GM18519 (cell line): Measurements from ENCODE around the gene FAM117B.
"Not testable (repeated sequence)": the region's sequence is repeated elsewhere in the genome, so short reads cannot be mapped to it uniquely, and the experiment has no call there.

Experiments
- ATAC-seq: cut with Tn5 transposase; IDR thresholded peaks from one replicate; pipeline ENCODE4 v1.9.1; 2021; ENCODE audit warnings: mild to moderate bottlenecking, moderate library complexity; ENCODE audit not compliant: unreplicated experiment, low FRiP score

Gene FAM117B

DNA sequence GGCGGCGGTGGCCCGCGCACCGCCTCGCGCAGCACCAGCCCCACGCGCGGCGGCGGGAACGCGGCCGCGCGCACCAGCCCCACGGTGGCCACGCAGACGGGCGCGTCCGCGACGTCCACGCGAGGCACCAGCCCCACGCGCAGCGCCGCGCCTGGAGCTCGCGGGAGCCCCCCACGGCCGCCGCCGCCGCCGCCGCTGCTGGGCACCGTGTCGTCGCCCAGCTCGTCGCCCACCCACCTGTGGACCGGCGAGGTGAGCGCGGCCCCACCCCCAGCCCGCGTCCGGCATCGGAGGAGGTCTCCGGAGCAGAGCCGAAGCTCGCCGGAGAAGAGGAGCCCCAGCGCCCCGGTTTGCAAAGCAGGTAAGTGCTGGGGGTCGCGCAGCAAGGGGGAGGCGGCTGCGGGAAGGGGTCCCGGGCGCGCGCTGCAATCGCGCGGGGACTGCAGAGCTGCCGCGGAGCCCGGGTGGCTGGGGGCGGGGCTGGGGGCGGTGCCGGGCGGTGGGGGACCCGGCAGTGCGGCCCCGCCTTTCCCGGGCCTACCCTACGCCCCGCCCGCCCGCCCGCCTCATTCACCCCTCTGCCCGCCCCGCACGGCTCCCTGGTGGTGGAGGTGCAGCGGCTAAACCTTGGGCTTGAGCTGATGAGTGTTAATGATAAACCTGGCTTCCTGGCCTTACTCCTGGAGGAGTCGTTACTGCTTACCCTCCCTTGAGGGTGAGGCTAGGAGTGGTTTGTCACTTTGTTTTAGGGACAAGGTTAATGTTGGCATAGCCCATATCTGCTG is 851 bp downstream of the FAM117B start:
- peak; percentile 37 for ATAC-seq

DNA sequence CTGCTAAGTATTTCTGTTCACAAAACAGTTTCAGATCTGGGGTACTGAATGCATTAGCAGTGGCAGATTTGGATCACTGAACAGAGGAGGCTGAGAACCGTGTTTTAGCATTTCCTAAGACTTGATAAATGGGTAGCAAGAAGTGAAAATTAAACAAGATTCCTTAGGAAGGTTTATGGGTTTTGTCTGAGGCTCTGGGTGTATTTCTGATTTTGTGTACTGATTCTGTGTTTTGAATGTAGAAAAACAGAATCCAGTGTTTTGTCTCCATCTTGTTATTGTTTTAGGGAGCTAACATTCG is 1.4 kb downstream of the FAM117B start:
- no peak for ATAC-seq

DNA sequence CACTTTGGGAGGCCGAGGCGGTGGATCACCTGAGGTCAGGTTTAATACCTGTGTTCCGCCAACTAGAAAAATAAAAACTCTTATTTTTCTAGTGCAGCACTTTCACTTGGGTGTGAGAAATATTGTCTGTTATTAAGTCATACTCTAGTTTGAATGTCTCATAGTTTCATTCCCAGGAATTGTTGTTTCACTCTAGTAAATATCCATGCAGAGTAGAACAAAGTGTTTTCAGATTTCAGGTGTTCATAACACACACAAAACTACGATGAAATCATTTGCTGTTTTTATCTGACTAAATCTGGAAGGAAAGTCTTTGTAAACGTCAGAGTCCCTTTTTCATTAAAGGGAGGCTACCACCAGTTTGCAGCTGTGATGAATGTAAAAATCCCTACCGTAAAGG is 4.0 kb downstream of the FAM117B start:
- no peak for ATAC-seq

DNA sequence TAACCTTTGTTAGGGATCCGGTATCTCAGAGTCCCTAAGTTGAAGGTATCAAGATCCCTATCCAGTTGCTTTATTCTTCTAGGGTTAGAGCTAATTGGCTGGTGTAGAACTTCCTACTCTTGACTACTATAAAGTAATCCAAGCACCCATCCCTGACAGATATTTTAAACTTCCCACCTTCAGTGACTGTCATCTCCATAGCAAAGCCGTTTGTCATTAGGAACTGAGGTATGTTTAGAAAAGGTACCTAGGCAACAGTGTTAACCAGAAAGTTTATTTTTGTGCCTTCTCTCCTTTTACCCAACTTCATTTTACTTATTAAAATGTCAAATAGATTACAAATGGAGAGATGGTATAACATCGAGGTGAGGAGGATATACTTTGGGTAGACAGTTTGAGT is 4.5 kb downstream of the FAM117B start:
- ATAC-seq: no peak

DNA sequence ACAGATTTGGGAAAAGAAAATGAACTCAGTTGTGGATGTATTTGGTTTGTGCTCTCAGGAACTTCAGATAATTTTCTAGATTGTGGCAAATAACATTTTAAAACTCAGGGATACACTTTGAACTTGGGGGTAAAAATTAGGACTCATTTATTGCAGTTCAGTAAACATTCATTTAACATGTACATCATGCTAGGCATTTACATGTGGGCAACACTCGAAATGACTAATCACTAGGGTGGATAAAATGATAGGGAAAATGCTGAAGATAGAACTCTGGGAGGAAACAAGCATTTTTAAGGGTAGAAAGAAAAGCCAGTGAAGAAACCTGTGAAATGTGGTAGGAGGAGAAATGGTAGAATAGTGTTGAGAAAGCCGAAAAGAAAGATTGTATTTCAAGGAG is 7.8 kb downstream of the FAM117B start:
- ATAC-seq: no peak

DNA sequence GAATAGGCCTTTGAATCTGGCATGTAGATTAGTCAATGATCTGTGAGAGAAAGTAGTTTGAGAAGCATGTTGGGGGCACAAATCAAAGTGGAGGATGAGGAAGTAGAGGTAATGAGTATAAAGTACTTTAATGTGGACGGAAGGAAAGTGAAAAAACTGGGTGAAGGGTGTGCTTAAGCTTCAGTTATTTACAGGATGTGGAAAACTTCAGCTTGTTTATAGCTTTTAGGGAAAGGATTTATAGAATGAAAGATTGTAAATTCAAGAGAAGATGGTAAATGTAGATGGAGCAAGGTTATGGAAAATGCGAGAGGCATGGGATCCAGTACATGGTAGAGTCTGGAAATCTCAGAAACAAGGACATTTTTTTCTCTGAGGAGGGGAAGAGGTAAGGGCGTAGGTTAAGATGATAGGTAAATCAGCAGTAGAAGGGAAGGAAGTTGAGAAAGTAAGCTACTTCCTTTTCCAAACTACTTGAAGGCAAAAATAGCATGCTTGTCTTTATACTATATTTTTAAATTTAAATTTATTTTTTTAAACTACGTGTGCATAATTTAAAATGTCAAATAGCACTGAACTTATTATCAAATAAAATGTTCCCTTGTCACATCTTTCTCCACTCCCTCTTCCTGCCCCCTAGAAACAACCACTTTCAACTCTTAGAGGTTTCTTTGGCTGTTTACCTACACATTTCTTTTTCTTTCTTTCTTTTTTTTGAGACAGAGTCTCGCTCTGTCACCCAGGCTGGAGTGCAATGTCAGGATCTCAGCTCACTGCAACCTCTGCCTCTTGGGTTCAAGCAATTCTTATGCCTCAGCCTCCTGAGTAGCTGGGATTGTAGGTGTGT is 8.5 kb downstream of the FAM117B start:
- no peak for ATAC-seq

DNA sequence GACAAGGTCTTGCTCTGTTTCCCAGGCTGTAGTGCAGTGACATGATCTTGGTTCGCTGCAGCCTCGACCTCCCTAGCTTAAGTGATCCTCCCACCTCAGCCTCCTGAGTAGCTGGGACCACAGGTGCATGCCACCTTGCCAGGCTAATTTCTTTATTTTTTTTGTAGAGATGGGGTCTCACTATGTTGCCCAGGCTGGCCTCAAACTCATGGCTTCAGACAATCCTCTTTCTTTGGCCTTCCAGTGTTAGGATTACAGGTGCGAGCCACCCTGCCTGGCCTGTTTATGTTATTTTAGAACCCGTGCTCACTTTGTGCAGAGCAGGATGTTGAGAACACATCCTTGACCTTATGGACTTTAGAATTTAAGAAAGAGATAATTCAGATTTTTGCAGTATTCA is 17.4 kb downstream of the FAM117B start:
- no peak for ATAC-seq

DNA sequence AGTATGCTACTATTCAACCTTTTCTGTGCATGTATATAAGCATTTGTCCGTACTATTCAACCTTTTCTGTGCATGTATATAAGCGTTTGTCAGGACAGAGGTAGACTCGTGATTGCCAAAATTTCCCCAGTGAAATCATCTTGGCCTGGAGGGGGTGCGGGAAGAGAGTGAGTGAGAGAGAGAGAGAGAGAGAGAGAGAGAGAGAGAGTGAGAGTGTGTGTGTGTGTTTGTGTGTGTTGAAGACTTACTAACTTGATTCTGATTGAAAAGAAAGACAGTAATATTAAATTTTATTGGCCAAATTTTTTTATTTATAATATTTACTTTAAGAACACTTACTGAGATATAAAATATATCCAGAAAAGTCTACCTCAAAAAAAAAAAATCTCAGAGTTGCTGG is 19.1 kb downstream of the FAM117B start:
- no peak for ATAC-seq

DNA sequence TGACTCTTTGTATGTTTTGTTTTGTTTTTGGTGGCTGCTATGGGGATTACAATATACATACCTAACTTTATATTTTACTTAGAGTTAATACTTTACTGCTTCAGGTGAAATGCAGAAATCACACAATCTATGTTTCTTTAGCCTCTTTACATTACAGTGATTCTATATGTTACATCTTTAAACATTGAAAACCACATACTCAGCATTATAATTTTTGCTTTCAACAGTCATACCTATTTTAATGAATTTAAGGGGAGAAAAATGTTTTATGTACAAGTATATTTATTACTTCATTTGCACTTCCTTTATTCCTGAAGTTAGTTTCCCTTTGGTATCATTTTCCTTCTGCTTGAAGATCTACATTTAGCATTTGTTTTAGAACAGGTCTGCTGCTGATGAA is 23.1 kb downstream of the FAM117B start:
- ATAC-seq: no peak

DNA sequence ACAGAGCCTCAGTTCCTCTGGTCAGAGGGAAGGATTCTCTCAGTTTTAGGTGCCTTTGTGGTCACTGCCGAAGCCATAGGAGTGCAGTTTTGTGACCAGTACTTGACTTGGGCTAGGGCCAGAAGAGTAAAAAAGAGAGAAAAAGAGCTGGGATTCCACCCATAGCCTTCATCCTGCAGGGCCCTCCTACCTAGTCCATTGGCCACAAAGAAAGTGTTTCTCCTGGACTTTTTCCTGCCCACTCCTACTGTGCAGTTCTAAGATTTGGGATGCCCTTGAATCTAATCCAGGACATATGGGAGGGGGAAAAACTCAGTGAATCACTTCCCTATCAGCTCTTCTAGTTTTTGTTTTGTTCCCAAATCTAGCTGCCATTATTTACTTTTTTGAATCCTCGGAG is 26.0 kb downstream of the FAM117B start:
- no peak for ATAC-seq

DNA sequence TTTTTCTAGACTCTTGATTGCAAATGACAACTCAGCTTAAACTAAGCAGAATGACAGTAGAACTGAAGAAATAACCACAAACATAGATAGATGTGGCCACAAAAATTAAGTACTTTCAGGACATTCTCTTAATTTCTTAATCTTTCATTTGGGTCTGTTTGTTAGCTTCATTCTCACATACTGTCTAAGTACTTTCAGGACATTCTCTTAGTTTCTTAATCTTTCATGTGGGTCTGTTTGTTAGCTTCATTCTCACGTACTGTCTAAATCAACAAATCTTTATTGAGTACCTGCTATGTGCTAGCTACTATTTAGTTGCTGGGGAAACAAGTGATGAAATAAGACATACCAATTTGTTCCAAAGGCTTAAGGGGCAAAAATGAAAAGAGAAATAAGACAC is 35.1 kb downstream of the FAM117B start:
- no peak for ATAC-seq

DNA sequence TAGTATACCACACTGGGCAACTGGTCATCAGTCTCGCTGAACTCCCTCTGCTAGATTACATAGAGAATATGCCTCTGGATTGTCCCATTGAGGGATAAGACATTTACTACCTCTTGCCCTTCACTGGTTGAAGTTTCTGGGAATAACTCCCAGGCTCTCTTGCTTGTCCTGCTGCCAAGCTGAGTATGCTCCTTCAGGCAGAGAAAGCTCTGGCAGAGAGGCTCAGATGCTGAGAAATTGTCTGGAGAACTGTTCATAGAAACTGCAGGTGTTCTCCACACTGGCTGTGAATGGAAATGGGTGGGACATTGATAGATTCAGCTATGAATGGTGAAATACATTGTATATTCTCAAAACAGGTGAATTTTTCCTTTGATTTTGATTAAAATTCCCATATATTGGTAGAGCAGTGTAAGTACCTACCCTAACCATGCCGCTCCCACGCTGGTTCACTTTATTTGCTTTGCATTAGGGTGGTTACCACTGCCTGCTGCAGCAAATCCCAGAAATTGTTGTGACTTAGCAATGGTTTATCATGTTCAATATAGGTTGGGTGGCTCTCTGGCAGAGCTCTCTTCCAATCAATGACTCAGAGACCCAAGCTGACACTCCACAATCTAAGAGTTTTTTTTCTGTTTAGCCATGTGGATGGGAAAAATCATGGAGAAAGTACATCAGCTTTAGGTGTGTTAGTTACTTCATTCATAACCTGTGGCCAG is 36.7 kb downstream of the FAM117B start:
- ATAC-seq: no peak

DNA sequence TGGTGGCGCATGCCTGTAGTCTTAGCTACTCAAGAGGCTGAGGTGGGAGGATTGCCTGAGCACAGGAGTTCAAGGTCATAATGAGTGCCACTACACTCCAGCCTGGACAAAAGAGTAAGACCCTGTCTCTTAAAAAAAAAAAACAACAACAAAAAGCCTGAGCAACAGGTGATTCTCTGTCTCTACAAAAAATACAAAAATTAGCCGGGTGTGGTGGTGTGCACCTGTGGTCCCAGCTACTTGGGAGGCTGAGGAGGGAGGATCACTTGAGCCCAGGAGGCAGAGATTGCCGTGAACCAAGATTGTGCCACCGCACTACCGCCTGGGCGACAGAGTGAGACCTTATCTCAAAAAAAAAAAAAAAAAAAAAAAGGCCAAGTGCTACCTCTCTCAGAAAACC is 40.3 kb downstream of the FAM117B start:
- not testable (repeated sequence) for ATAC-seq

DNA sequence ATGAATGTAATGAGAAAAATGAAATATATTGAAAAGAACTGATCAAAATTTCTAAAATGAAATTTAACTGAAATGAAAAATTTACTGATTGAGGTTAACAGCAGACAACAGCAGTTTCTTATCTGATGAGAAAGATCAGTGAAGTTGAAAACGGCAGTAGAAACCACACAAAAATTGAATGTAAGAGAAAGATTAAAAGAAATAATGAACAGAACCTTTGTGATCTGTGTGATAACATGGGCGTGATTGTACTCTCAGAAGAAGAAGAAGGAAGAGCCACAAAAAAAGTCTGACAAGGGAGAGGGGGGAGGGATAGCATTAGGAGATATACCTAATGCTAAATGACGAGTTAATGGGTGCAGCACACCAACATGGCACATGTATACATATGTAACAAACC is 45.2 kb downstream of the FAM117B start:
- ATAC-seq: no peak

DNA sequence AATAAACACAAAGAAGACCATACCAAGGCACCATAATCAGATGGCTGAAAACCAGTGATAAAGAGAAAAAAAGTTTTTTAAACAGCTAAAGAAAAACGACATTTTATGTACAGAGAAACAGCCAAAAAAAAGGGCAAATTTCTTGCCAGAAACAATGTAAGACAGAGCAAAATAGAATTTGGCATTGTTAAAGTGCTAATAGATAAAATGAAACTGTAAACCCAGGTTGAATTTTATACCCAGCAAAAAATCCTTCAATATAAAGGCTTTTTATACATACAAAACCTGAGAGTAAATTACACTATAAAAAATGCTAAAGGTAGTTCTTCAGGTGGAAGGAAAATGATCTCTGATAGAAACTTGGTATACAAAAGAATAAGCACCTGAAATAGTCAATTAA is 45.7 kb downstream of the FAM117B start:
- no peak for ATAC-seq

DNA sequence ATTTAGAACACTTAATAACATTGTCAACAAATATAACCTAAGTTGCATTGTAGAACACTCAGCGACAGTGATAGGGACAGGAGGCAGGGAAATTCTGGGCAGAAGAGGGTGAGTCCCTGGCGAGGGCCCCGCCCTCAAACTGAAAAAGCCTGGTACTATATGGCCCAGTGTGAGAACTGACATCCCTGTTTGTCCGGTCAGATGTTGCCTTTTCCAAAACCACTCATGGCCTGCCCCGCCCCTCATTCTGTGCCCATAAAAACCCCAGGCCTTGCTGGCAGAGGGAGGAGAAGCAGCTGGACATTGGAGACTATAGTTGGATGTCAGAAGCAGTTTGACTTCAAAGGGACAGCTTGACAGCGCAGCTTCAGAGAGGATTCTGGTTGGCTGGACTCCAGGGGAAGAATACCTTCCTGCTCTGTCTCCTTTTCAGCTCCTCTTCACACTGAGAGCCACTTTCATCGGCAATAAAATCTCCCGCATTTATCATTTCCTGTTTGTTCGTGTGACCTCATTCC is 47.0 kb downstream of the FAM117B start:
- no peak for ATAC-seq

DNA sequence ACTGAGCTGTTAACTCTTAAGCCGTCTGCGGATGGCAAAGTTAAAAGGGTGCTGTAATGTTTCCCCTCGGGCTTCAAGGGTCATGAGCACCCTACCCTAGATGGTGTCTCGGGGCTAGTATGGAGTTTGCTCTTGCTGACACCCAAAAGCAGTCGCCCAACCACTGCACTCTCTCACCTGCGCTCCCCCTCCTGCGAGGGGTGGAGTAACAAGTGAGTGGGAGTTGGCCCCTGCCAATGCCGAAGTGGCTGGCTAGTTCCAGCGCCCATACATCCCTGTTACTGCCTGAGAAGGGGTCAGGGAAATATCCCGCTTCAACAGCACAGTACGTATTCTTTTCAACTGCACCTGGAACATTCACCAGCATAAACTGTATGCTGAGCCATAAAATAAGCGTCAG is 47.5 kb downstream of the FAM117B start:
- no peak for ATAC-seq

DNA sequence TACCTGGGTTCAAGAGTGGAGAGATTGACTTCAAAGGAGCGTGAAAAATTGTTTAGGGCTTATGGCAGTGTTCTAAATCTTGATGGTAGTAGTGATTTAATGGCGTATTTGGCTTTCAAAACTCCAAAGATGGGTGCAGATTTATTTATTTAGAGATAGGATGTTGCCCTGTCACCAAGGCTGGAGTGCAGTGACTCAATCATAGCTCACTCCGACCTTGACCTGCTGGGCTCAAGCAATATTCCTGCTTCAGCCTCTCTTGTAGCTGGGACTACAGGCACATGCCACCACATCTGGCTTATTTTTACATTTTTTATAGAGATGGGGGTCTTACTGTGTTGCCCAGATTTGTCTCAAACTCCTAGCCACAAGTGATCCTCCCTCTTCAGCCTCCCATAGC is 52.5 kb downstream of the FAM117B start:
- no peak for ATAC-seq

DNA sequence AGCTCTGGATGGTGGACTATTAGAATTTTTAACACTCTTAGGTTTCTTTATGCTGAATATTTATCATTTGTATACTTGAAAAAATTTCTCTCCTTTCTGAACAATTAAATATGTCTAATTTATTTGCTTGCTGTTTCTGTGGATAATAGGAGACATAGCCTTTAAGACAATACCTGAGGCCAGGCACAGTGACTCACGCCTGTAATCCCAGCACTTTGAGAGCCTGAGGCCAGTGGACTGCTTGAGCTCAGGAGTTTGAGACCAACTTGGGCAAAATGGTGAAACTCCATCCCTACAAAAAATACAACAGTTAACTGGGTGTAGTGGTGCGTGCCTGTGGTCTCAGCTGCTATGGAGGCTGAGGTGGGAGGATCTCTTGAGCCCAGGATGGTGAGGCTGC is 54.7 kb downstream of the FAM117B start:
- no peak for ATAC-seq

DNA sequence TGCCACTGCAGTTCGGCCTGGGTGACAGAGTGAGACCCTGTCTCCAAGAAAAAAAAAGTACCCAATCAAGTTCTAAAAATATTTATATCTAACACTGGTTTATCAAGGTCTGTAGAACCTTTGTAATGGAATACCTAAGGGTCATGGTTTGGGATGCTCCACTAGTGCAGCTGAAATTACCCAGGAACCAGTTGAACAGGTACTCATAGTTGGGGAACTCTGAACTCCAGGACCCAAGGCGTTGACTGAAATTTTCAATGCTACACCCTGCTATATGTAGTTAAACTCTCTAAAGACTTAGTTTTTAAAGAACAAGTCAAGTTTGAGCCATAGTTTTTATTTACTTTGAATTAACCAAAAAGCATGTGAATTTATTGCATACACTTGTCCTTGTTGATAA is 55.1 kb downstream of the FAM117B start:
- ATAC-seq: no peak

DNA sequence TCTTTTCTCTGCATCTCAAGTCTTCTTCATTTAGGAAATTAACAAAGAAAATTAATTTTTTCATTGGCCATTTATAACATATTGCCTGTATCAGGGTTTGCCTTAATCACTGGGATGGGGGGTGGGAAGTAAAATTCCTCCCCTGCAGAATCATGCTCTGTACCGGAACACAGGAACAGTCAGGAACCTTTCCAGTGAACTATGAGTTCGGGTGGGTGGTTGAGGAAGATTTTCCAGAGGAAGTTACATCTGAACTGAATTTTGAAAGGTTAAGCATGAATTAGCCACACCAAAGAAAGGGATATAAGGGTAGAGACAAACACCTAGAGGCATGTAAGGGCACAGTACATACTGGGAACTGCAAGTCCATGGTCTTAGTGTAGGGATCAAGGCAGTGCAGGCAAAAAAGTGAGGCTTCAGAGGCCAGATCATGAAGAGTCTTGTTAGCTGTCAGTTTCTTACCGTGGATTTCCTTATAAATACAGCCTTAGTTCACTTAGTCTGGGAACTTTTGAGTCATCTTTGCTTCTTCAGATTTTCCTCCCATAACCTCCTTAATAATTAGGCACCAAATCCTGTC is 55.6 kb downstream of the FAM117B start:
- ATAC-seq: no peak
